WI38 (cell line): ENCODE results near the gene TENM4.

Experiments used
- H3K4me3 ChIP-seq: 2 replicates; pipeline ENCODE4 v1.5.1; 2011; ENCODE audit warnings: low read depth, mild to moderate bottlenecking, control low read depth, low read length
- CTCF ChIP-seq: IDR thresholded peaks from 2 replicates; pipeline ENCODE4 v1.5.1; 2012; ENCODE audit warnings: low read depth, mild to moderate bottlenecking, control low read depth, low read length

Gene TENM4

GRCh38 chr11:79241852-79242241, 199.0 kb downstream of the TENM4 start:
- TF ChIP-seq CTCF: no peak
- no peak overlapping the region for H3K4me3 ChIP-seq

GRCh38 chr11:79241205-79241851, 199.5 kb downstream of the TENM4 start:
- TF ChIP-seq CTCF: no peak
- no peak overlapping the region for H3K4me3 ChIP-seq

- no peak for TF ChIP-seq CTCF
- H3K4me3 ChIP-seq: no peak overlapping the region
Measured at GRCh38 chr11:79237703-79238102, 203.1 kb downstream of the TENM4 start.

- no peak overlapping the region for H3K4me3 ChIP-seq
- TF ChIP-seq CTCF: no peak
Measured at GRCh38 chr11:79237091-79237490, 203.7 kb downstream of the TENM4 start.

- no peak overlapping the region for H3K4me3 ChIP-seq
- TF ChIP-seq CTCF: no peak
Measured at GRCh38 chr11:79236541-79236971, 204.3 kb downstream of the TENM4 start.

- no peak overlapping the region for H3K4me3 ChIP-seq
- no peak for TF ChIP-seq CTCF
Measured at GRCh38 chr11:79235696-79236095, 205.1 kb downstream of the TENM4 start.

GRCh38 chr11:79232346-79232745, 208.5 kb downstream of the TENM4 start:
- no peak overlapping the region for H3K4me3 ChIP-seq
- no peak for TF ChIP-seq CTCF
